ENCODE measurements around the gene TKT. TPM values are rescaled to one million over a fixed set of nuclear protein-coding genes. Genes with fewer than 3 reads are reported as not detected.

The TKT gene
- total and polyA plus RNA-seq, 2 of the 13 experiments (the other 11 are each of a cell fraction or from before 2014, with no cell fraction given) = 150 to 238 TPM

- TF ChIP-seq MED8 (CRISPR knock-in tag; IDR thresholded peaks at IDR 0.05; ENCODE audit: insufficient replicate concordance) (peak; percentile 21), TBP (CRISPR knock-in tag; IDR thresholded peaks at IDR 0.05) (no peak), RFXANK (CRISPR knock-in tag; IDR thresholded peaks at IDR 0.05) (no peak), ADNP (CRISPR knock-in tag; IDR thresholded peaks at IDR 0.05) (peak; percentile 98), TOE1 (CRISPR knock-in tag; IDR thresholded peaks at IDR 0.05) (no peak), CHCHD3 (CRISPR knock-in tag; IDR thresholded peaks at IDR 0.05) (no peak), PHF8 (CRISPR knock-in tag; IDR thresholded peaks at IDR 0.05) (peak; percentile 76), ZZZ3 (CRISPR knock-in tag; IDR thresholded peaks at IDR 0.05; ENCODE audit: borderline replicate concordance) (no peak), HDAC6 (IDR thresholded peaks at IDR 0.05; ENCODE audit: low read depth, low read length) (no peak), YY1 (IDR thresholded peaks at IDR 0.05; ENCODE audit: insufficient read depth, insufficient replicate concordance, low read depth, low read length) (no peak), MIER2 (CRISPR knock-in tag; IDR thresholded peaks at IDR 0.05) (no peak), ZNF598 (CRISPR knock-in tag; IDR thresholded peaks at IDR 0.05; ENCODE audit: borderline replicate concordance) (no peak), ZNF619 (CRISPR knock-in tag; IDR thresholded peaks at IDR 0.05) (no peak), ZNF724P (CRISPR knock-in tag; IDR thresholded peaks at IDR 0.05; ENCODE audit: borderline replicate concordance) (no peak; the same call in 1 of the 2 replicates), ZNF282 (IDR thresholded peaks at IDR 0.05; ENCODE audit: partially characterized antibody) (no peak), ZBTB7B (CRISPR knock-in tag; IDR thresholded peaks at IDR 0.05) (no peak), SMAD9 (CRISPR knock-in tag; IDR thresholded peaks at IDR 0.05) (no peak), FOXJ3 (CRISPR knock-in tag; IDR thresholded peaks at IDR 0.05; ENCODE audit: borderline replicate concordance) (no peak), NFATC3 (CRISPR knock-in tag; IDR thresholded peaks at IDR 0.05) (no peak)
- TF ChIP-seq, protein P1, sequence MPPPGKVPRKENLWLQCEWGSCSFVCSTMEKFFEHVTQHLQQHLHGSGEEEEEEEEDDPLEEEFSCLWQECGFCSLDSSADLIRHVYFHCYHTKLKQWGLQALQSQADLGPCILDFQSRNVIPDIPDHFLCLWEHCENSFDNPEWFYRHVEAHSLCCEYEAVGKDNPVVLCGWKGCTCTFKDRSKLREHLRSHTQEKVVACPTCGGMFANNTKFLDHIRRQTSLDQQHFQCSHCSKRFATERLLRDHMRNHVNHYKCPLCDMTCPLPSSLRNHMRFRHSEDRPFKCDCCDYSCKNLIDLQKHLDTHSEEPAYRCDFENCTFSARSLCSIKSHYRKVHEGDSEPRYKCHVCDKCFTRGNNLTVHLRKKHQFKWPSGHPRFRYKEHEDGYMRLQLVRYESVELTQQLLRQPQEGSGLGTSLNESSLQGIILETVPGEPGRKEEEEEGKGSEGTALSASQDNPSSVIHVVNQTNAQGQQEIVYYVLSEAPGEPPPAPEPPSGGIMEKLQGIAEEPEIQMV (CRISPR knock-in tag; IDR thresholded peaks at IDR 0.05; ENCODE audit: low read depth) = peak; percentile 88
- TF ChIP-seq, protein P2, sequence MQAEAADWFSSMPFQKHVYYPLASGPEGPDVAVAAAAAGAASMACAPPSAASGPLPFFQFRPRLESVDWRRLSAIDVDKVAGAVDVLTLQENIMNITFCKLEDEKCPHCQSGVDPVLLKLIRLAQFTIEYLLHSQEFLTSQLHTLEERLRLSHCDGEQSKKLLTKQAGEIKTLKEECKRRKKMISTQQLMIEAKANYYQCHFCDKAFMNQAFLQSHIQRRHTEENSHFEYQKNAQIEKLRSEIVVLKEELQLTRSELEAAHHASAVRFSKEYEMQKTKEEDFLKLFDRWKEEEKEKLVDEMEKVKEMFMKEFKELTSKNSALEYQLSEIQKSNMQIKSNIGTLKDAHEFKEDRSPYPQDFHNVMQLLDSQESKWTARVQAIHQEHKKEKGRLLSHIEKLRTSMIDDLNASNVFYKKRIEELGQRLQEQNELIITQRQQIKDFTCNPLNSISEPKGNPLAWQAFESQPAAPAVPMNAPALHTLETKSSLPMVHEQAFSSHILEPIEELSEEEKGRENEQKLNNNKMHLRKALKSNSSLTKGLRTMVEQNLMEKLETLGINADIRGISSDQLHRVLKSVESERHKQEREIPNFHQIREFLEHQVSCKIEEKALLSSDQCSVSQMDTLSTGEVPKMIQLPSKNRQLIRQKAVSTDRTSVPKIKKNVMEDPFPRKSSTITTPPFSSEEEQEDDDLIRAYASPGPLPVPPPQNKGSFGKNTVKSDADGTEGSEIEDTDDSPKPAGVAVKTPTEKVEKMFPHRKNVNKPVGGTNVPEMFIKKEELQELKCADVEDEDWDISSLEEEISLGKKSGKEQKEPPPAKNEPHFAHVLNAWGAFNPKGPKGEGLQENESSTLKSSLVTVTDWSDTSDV (CRISPR knock-in tag; IDR thresholded peaks at IDR 0.05) = no peak
- TF ChIP-seq, protein P3, sequence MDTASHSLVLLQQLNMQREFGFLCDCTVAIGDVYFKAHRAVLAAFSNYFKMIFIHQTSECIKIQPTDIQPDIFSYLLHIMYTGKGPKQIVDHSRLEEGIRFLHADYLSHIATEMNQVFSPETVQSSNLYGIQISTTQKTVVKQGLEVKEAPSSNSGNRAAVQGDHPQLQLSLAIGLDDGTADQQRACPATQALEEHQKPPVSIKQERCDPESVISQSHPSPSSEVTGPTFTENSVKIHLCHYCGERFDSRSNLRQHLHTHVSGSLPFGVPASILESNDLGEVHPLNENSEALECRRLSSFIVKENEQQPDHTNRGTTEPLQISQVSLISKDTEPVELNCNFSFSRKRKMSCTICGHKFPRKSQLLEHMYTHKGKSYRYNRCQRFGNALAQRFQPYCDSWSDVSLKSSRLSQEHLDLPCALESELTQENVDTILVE (CRISPR knock-in tag; IDR thresholded peaks at IDR 0.05) = no peak
- TF ChIP-seq, protein P4, sequence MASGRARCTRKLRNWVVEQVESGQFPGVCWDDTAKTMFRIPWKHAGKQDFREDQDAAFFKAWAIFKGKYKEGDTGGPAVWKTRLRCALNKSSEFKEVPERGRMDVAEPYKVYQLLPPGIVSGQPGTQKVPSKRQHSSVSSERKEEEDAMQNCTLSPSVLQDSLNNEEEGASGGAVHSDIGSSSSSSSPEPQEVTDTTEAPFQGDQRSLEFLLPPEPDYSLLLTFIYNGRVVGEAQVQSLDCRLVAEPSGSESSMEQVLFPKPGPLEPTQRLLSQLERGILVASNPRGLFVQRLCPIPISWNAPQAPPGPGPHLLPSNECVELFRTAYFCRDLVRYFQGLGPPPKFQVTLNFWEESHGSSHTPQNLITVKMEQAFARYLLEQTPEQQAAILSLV (CRISPR knock-in tag; IDR thresholded peaks at IDR 0.05; ENCODE audit: borderline replicate concordance) = no peak
Observed at GRCh38 chr3:53255775-53256703, at the start of gene TKT (continued).
